NCI-H146 (cell line): ENCODE measurements around the gene TOX3.

Experiments
- DNase-seq: peaks from one replicate; lab custom pipeline; 2025; lab: John Stamatoyannopoulos, UW

TOX3 gene

GRCh38 chr16:52547004-52547833, at the start of gene TOX3:
TSS of gene TOX3 (minus strand) at chr16:52547143. CDS start at chr16:52546723, 420 bp downstream.
- DNase-seq = peak; percentile 81

GRCh38 chr16:52592778-52593177, 45.8 kb upstream of the TOX3 start:
- no peak for DNase-seq

- no peak for DNase-seq
Observed at GRCh38 chr16:52591934-52592592, 45.1 kb upstream of the TOX3 start.

- DNase-seq = no peak
Observed at GRCh38 chr16:52591471-52591870, 44.5 kb upstream of the TOX3 start.

DNA sequence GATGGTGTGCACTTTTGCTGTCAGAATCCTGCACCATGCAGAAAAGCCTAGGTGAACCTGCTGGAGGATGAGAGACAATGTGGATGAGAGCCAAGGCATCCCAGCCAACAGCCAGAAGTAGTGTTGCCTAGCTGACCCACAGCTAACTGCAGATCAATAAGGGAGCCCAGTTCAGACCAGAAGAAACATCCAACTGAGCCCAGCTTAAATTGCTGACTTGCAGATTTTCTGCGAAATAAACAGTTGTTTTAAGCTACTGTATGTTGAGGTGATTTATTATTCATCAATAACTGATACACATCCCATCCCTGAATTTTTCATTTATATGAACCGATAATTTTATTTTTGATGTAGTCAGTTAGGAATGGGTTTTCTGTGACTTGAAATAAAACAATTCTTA, 39.2 kb upstream of the TOX3 start:
- DNase-seq = no peak

DNA sequence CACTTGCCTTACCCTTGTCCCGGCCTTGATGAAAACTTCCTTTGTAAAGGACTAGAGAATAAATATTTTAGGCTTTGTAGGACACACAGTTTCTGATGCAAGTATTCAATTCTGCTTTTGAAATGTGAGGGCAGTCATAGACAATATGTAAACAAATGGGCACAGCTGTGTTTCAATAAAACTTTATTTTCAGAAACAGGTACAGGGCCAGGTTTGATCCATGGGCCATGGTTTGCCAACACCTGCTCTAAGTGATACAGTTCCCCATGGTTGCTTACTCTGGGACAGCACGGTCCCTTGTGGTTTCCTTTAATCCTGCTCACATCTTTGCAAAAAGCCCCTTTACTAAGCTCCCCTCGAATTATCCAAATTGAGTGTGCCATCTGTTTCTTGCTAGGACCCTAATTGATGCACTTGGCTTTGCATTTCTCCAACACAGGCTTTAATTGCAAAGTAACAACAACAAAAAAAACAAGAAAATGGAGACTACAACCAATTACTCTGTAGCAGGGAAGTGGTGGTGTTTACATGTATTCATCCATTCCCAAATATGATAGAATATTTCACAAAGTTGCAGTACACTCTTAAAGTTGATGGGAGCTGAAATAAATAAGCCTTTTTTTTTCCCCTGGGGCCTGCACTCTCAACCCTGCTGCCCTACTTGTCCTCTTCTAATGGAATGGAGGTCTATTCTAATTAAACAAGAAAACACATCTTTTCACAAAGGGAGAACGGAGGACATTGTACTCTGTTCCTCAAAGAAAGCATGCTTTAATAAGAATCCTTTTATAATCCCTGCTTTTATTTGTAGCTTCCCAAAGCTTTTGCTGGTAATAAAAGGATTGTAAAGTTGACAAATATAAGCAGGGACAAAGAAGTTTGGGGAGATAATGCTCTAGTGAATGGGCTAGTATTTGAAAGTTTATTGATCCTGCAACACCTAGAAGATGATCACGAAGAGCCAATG, 37.7 kb upstream of the TOX3 start:
- no peak for DNase-seq

- DNase-seq = peak; percentile 30
Observed at GRCh38 chr16:52581530-52581929, 34.6 kb upstream of the TOX3 start.

DNA sequence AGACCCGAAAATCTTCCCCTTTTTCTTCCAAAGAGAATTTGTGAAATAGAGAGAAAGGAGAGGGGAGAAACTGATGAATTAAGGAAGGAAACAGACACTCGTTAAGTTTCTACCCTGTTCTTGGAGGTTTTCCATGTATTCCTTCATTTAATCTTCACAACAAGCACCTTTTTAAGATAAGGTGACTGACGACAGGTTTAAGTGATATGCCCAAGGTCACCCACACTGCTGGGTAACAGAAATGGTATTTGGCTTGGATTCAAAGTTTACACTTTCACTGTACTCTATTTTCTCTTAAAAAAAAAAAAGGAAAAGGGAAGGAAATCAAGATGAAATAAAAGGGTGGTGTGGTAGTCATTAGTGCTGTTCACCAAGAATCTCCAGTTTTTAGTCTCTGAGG, 33.5 kb upstream of the TOX3 start:
- DNase-seq = no peak

- no peak for DNase-seq
Observed at GRCh38 chr16:52578829-52579498, 32.0 kb upstream of the TOX3 start.

- peak; percentile 49 for DNase-seq
Observed at GRCh38 chr16:52578007-52578828, 31.3 kb upstream of the TOX3 start.

DNA sequence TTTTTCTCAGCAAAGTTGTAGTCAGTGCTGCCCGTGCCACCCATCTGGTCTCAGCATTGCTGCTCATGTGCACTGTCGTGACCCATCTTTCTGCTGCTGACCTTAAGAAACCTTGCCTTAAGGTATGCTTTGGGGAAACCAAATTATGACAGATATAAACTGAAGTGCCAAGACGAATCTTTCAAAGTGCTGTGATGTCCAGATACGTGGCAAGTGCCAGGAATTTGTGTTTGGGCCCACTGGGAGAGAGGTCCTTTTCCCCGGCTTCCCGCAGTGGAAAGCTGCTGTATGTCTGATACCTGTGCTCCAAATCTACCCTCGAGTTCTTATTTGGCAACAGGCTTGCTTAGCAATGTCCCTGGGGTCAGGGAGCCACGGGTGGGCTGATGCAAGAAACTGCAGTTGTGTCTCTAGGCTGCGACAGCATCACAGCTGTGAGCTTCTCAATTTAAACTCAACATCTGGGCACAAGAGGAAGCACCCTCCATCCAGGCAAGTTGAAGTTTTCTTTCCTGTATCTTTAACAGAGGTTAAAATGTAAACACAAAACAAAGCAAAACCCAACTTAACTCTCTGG, 30.3 kb upstream of the TOX3 start:
- no peak for DNase-seq

DNA sequence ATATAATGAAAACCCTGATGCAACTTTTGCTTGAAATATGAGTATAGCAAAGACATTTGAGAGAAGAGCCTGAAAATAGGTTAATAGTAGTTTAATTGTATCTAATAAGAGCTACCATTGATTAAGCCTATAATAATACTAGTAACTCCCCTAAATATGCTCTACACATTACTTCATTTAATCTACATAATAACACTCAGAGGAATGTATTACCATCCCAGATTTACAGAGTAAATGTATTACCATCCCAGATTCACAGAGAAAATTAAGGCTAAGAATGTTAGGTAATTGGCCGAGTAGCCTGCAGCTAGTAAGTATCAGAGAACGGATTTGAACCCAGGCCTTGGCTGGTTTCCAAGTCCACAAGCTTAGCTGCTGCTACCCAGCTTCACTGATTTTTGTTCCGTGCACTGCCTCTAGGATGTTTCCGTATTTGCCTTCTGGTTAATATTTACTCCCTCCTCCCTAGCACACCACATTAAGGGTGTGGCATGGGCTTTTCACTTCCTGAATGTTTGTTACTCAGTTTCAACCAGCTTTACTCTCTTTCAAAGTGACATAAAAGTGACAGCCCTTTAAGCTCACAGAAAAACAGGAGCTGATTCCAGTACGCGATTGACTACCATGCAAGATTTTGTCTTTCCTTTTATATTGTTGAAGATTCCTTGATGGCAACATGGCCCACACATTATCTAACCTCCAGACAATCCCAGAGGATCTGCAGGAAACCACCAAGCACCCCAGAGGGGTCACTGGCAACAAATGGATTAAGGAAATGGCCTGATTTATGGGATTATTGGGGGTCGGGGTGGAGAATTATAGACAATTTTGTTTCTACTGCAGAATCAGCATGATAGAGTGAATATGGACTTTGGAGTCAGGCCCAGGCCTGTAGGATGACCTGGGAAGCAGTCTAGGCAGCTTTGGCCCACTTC, 26.7 kb upstream of the TOX3 start:
- peak; percentile 11 for DNase-seq

DNA sequence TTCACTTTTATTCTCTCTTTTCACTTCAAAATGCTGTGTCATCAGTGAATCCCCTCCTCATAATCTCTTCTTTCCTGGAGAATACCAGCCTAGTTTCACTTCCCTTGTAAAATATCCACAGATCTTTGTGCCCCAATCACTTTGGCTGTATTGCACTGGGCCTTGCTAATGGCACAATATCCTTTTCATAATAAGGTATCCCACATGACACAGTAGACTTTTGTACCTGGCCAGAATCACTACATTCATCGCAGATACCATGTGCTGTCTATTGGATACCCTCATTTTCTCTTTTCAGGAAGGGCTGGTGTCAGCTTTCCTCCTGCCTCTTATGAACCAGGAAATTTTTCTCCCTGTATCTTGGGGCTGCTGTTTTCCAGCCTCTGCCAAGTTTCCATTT, 25.7 kb upstream of the TOX3 start:
- peak; percentile 9 for DNase-seq

GRCh38 chr16:52570495-52571091, 23.6 kb upstream of the TOX3 start:
- no peak for DNase-seq

- DNase-seq = no peak
Observed at GRCh38 chr16:52569701-52570100, 22.8 kb upstream of the TOX3 start.

DNA sequence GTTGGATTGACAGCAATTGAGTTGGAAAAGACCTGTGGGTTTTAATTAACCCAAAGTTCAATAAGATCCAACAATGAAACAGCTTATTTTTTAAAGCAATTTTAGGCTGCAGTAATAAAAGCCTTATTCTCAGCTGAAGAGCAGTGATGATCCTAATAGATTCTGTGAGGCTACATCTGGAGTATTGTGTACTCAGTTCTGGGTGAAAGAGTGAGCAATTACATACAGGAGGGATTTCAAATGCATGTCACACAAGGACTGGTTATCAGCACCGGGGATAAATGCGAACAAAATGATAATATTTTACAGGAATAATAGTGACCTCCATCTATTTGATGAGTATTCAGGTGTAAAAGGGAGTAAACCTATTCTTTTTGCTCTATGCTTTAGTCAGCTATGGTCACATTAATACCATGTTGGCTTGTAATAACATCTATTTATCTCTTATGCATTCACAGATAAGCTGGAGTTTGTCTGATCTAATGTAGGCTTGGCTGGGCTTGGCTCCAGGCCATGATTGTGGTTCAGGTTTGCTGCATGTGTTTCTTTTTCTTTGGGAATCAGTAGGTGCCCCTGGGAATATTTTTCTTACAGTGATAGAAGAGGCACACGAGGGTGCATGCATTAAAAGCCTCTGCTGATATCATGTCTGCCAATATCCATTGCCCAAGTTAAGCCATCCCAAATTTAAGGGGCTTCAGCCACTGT, 22.2 kb upstream of the TOX3 start:
- DNase-seq = peak; percentile 81

GRCh38 chr16:52568495-52568894, 21.6 kb upstream of the TOX3 start:
- DNase-seq = no peak

DNA sequence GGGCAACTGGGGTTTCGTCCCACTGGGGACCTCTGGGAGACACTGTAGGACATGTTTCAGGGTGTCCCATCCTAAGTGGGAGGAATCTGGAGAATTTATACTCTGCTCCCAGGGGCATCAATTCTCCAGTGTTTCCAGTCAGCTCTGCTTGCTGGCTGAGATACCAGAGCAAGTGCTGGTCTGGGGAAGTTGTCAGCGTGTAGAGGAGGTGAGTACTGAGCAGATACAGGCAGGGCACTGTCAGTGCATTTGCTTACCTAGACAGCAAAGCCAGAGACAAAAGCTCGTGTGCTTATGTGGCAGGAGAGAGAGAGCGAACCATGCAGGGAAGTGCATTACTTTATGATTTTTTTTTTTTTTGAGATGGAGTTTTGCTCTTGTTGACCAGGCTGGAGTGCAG, 20.2 kb upstream of the TOX3 start:
- DNase-seq = no peak
